NCI-H345 treated with DMSO at 0.1 percent for 48 hours (cell line): Measurements from ENCODE around the gene IQGAP2.

ENCODE experiments used
- DNase-seq: peaks from one replicate; lab custom pipeline; 2025; ENCODE audit not compliant: unreplicated experiment; lab: John Stamatoyannopoulos, UW

IQGAP2 gene

DNA sequence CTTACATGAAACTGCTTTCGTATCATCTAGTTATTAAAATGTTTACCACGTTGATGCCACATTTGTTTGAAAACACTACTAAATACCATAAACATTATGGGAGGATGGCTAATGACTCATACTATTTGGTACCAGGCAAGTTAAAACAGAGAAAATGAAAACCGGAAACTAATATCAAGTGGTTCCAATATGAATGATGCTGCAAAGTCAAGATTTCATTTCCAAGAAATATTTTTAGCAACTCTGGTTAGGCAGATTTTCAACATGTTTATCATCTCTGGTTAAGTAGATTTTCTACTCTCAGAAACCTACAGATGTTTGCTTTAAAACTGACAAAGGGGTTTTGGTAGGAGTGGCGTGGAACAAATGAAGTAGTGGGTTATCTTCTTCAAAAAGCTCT is 307.9 kb downstream of the IQGAP2 start:
- no peak for DNase-seq

DNA sequence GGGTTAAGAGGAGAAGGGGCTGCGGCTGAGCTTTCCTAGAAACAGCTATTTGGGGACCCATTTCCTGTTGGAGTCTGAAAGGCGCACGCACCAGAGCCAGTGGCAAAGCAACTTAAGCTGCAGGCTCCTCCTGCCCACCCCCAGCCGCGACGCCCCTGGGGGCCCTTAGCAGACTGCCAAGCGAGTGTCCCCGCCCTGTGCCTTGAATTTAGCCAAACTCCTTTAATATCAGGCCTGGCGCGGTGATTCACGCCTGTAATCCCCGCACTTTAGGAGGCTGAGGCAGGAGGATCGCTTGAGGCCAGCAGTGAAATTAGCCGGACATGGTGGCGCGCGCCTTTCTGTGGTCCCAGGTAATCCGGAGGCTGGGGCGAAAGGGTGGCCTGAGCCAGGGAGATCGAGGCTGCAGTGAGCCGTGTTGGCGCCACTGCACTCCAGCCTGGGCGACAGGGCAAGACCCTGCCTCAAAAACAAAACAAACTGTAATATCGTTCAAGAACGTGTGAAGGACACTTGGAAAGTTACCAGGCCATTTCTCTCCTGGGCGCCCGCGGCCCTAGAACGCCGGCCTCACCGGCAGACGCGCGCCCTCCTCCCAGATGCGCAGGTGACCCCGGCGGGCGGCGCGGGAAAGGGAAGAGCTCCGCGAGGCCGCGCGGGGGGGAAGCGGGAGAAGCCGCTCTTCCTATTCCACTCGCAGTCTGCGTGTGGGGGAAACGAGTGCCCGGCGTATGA is 311.8 kb downstream of the IQGAP2 start:
- no peak for DNase-seq

DNA sequence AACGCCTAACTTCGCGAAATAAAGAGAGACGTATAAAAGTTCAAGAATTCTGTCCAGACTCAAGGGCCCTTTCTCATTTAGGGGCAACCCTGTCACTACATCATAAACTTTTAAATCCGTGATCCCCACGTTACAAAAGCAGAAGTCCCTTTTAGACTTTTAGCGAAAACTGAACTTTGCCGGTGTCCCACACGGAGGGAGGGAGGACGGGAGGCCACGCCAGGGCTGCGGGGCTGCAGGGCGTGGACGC is 312.3 kb downstream of the IQGAP2 start:
- DNase-seq = no peak

DNA sequence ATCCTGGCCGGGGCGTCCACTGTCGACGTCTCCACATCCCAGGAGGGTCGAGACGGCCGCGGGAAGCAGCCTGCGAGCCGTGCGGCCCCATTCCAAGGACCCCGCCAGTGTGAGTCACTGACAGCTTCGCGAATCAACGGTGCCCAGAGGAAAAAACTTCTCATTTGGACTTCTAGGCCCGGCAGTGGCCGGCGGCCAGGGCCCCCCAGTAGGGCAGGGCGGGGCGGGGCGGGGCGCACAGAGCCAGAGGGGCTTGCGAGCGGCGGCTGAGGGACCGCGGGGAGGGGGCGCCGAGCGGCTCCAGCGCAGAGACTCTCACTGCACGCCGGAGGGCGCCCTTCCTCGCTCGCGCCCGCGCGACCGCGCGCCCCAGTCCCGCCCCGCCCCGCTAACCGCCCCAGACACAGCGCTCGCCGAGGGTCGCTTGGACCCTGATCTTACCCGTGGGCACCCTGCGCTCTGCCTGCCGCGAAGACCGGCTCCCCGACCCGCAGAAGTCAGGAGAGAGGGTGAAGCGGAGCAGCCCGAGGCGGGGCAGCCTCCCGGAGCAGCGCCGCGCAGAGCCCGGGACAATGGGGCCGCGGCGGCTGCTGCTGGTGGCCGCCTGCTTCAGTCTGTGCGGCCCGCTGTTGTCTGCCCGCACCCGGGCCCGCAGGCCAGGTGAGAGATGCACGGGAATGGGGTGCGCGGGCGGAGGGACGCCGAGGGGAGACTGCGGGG is 312.8 kb downstream of the IQGAP2 start, which contains the start of gene F2R:
Gene F2R, plus strand, starts transcription at position 391 of the 720 bp plus-strand sequence. Its CDS starts 182 bp downstream, at position 573.
- DNase-seq = no peak

DNA sequence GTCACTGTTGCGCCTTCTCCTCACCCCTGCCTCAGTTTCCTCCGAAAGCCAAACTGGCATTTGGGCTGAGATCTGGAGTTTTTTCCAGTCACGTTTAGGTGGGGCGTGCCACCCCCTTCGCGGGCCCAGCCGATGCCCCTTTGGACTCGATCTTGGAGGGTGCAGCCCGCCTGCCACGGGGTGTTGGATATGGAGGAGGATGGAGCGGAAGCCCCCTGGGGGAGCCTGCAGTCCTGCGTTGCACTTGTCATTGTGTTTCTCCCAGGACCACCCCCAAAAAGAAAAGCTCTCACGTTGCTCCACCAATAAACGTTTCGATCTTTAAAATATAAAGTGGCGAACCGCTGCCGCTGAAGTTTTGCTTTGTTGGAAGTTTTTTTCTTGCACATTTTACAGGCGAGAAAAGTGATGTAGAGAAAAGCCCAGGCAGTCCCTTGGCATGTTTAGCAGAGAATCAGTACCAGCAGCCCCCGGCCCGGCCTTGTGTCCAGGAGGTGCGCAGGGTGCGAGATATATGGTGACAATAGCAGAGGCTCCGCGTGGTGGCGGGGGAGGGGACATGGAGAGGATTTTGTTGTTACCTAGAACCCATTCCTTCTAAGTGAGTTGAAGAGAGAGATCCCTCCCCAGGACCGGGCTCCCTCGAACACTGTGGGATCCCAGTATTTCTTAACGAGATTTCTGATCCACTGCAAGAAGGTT is 313.5 kb downstream of the IQGAP2 start:
- DNase-seq = no peak

DNA sequence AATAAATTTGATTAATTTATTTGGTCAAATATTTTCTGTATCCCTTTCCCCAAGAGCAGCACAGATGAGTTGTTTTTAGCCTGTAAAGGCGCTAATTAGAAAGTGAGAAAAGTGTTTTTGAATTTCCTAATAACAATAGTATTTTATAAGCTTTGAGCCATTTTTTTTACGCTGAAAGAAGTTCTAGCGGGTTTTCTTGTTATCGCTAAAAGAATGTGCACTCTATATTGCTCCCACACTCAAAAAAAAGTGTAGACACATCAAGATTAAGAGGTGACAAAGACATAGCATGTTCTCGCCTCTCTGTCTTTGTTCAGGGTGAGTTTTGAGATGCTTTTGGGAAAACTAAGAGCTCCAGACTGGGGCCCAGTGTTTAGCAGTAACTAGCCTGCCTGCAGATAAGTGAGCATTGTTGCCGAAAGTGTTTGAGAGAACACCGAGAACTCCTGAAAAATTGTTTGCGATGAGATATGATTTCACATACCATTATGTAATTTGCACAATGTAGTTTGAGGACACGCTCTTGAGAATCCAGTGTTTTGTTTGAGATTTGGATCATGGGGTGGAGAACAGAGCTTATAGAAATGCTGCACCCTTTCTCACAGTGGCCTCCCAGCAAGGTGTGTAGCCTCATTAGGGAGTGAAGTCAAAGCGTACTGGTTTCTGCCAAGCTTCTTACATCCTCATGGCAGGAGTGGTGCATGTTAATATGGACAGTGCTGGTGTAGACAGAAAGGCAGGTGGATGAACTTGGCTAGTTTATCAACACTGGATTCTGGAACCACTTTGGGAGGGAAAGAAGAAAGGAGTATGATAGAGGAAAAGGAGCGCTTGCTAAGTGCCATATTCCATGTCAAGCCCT is 314.4 kb downstream of the IQGAP2 start:
- no peak for DNase-seq

DNA sequence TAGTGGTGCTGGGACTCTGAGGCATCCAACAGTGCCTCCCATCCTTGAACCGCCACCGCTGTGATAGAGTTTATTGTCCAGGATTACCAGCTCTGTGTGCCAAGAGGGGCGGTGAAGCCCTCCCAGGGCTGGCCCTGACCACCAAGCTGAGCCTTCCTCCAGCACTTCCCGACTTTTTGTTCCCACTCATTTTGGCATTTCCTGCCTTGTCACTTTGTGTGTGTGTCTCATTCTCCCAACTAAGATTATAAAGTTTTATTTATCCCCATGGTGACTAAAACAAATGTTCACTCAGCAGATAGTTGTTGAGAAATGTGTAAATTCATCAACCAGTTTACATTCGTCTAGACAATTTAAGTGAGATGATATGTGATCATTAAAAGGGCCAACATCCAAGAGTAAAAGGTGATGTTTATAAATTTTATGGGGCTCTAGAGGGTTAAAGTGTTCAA is 315.3 kb downstream of the IQGAP2 start:
- no peak for DNase-seq

DNA sequence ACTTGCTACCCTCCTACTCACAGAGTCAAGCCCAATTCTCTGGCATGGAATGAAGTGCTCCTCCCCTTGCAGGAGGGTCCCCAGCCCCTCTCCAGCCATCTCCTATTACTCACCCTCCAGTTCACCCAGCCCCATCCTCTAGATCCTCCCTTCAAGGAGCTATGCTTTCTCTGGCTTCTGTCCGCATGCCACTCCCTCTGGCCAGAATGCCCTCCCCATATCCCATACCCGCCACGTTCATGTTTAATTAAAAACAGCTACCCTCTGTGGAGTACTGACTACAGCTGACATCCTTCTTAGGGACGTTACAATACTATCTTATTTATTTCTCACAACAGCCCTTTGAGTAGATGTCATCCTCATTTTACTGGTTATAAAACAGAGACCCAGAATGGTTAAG is 315.8 kb downstream of the IQGAP2 start:
- no peak for DNase-seq

DNA sequence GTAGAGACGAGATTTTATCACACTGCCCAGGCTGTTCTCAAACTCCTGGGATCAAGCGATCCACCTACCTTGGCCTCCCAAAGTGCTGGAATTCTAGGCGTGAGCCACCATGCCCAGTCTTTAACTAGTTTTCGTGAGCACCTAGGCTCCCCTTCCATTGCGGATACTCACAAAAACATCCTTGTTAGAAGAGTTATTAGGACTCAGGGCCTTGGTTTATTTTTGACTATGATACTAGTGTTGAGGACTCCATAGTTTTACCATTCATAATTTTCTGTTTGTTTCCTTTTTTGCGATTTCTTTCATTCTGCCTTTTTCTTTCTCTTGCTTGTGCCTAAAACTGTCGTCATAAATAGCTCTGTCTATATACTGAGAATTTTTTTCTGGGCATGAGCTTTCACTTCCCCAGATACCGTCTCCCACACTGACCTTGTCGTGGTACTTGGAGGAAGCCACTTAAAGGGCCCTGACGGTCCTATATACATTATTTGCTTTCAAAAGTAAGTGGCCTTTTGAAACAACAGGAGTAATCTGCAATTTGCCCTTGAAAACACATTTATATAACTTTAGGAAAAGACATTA is 318.0 kb downstream of the IQGAP2 start:
- no peak for DNase-seq

DNA sequence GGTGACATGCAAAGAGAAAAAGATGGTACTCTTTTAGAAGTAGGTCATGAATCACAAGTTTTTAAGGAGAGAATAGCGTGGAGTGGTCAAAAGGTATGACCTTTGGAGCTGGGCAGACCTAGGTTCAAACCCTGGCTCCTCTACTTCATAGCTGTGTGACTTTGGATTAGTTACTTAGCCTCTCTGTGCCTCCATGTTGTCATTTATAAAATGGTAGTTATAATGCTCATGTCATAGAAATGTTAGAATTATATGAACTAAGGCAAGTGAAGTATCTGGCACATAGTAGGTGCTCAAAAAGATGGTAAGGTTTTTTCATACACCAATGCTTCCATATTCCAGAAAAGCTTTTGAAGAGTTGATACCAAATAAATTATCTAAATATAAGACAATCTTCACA is 320.2 kb downstream of the IQGAP2 start:
- no peak for DNase-seq

DNA sequence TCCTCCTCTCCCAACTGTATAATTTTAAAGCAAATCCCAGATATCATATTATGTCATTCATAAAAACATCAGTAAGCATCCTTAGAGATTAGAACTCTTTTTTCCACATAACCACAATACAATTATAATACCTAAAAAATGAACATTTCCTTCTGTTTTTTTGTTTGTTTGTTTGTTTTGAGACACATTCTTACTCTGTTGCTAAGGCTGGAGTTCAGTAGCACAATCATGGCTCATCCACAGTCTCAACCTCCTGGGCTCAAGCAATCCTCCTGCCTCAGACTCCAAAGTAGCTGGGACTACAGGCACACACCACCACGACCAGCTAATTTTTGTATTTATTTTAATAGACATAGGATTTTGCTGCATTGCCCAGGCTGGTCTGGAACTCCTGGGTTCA is 320.8 kb downstream of the IQGAP2 start:
- no peak for DNase-seq

DNA sequence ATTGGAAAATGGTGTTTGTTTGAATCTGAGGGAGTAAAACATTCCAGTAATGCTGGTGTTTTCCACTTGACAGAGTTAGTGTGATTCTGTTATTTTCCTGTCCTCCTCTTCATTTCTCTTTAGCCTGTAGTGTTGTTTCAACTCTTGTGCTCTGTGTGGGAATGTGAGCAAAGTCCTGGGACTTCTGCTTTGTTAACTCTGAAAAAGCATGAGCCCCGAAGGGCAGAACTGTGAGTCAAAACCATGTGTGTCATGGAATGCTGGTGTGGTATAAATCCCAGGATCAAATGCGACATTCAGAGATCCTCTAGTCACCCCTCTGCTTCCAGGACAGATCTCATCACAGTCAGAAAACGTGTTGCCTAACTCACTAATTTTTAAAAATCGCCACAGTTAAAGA is 321.8 kb downstream of the IQGAP2 start:
- DNase-seq = no peak

DNA sequence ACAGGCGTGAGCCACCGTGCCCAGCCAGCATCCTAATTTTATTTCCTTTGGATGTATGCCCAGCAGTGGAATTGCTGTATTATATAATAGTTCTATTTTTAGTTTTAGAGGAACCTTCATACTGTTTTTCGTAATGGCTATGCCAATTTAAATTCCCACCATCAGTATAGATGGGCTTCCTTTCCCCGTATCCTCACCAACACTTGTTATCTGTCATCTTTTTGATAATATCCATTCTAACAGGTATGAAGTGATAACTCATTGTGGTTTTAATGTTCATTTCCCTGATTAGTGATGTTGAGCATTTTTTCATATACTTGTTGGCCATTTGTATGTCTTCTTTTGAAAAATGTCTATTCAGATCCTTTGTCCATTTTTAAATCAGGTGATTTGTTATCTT is 325.9 kb downstream of the IQGAP2 start:
- no peak for DNase-seq

DNA sequence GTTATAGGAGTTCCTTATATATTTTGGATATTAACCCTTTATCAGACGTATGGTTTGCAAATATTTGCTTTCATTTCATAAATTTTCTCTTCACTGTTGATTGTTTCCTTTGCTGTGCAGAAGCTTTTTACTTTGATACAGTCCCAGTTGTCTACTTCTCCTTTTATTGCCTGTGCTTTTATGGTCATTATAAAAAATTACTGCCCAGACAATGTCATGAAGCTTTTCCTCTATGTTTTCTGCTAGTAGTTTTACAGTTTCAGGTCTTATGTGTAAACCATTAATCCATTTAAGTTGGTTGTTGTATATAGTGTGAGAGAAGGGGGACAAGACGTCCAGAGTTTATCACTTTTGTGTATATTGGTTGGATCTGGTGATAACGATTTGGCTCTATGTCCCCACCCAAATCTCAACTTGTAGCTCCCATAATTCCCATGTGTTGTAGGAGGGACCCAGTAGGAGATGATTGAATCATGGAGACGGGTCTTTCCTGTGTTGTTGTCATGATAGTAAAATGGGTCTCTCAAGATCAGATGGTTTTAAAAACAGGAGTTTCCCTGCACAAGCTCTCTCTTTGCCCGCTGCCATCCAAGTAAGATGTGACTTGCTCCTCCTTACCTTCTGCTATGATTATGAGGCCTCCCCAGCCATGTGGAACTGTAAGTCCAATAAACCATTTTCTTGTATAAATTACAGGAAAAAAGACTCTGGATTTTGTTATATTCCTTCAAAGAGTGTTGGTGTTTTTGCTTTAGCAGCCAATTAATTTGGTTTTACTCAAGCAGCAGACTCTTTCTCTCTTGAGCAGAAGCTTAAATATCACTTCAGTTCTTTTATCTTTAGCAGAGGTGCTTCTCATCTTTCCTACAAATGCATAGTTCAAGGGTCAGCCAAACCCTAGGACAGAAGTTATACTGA is 326.5 kb downstream of the IQGAP2 start:
- no peak for DNase-seq

DNA sequence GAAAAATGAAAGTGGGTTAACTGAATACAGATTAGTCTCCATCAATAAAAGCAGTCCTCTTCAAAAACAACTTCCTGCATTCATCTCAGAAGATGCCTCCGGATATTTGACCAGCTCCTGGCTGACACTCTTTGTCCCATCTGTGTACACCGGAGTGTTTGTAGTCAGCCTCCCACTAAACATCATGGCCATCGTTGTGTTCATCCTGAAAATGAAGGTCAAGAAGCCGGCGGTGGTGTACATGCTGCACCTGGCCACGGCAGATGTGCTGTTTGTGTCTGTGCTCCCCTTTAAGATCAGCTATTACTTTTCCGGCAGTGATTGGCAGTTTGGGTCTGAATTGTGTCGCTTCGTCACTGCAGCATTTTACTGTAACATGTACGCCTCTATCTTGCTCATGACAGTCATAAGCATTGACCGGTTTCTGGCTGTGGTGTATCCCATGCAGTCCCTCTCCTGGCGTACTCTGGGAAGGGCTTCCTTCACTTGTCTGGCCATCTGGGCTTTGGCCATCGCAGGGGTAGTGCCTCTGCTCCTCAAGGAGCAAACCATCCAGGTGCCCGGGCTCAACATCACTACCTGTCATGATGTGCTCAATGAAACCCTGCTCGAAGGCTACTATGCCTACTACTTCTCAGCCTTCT is 329.4 kb downstream of the IQGAP2 start:
- no peak for DNase-seq

DNA sequence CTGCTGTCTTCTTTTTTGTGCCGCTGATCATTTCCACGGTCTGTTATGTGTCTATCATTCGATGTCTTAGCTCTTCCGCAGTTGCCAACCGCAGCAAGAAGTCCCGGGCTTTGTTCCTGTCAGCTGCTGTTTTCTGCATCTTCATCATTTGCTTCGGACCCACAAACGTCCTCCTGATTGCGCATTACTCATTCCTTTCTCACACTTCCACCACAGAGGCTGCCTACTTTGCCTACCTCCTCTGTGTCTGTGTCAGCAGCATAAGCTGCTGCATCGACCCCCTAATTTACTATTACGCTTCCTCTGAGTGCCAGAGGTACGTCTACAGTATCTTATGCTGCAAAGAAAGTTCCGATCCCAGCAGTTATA is 329.9 kb downstream of the IQGAP2 start:
- DNase-seq = no peak

DNA sequence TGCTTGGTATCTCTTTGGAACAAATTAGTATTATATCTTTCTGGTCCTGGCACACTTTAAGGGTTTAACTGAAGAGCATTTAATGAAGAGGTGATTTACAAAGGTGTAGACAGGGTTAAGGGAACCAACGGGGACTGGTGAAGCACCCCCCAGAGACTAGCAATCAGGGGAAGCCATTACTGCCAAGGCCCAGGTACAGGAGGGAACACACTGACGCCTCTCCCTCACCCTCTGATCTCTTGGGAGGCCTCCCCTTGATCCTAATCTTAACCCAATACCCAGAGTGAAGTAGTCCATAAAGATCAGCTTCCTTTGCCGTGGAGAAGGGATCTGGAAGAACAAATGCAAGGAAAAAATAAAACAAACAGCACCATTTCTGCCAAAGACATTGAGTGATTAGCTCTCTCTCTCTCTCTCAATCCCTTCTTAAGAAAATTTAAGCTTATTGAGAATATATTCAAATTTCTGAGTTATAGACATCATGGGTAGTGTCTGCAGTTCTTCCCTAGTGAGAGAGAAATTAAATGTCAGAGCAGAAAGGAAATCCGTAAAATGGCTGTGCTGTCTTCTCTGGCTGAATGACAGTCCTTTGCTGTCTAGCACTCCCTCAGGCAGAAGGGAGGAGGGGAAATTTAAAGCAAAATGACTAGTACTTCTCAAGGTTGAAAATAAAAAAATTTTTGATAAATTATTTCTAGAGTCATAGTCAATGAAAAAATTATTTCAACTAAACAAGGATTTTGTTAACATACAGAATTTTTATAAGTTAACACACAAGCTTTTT is 332.9 kb downstream of the IQGAP2 start:
- DNase-seq = no peak

DNA sequence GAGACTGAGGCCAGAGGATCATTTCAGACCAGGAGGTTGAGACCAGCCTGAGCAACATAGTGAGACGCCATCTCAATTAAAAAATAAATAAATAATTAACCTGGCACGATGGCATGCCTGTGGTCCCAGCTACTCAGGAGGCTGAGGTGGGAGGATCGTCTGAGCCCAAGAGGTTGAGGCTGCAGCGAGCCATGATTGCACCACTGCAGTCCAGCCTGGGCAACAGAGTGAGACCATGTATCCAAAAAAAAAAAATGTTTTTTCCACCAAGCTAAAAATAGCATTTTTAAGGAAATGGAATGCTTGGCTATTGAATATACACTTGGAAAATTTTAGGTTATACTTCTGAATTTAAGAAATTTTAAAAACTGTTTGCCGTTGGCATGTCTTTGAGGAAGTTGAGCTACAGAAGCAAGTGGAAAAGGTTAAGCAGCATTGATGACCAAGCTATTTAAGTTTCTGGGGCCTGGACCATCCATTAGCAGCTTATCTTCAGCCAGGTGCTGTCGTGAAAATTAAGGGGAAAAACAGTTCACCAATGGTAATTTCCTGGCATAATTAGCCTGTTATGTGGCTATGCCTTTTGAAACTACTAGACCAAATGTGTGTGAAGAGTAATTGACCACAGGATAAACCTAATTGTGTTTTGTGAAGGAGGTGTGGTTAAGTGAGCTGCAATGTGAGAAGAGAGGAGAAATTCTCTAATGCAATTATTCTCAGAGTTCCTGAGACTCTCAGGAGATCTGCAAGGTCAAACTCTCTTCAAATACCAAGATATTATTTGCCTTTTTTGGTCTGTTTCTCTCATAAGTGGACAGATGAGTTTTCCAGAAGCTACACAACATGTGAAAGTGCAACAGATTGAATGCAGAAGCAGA is 333.8 kb downstream of the IQGAP2 start:
- no peak for DNase-seq
